ENCODE results near the gene CDK19. TPM values are rescaled to one million over a fixed set of nuclear protein-coding genes. Genes with fewer than 3 reads are reported as not detected.
"Not testable (repeated sequence)": the region's sequence is repeated elsewhere in the genome, so short reads cannot be mapped to it uniquely, and the experiment has no call there.

The CDK19 gene
- total and polyA plus RNA-seq, 10 of the 15 experiments (the other 5 are each of a cell fraction or from before 2014, with no cell fraction given) = 4.6 to 21.4 (median 12.4) TPM

GRCh38 chr6:110841266-110841665 lies 26.0 kb upstream of the CDK19 start (continued):
- TF ChIP-seq ZBTB33 (IDR thresholded peaks at IDR 0.05) (no peak), PAX5 (IDR thresholded peaks at IDR 0.05; ENCODE audit: borderline replicate concordance, low read depth, low read length) (no peak), KLF5 (IDR thresholded peaks at IDR 0.05; ENCODE audit: partially characterized antibody) (no peak), TAF1 (IDR thresholded peaks at IDR 0.05; ENCODE audit: borderline replicate concordance, low read depth, low read length) (no peak), LARP7 (IDR thresholded peaks at IDR 0.05) (no peak), MYB (IDR thresholded peaks at IDR 0.05; ENCODE audit: borderline replicate concordance, low read depth, low read length) (no peak)
- TF ChIP-seq, protein P1, sequence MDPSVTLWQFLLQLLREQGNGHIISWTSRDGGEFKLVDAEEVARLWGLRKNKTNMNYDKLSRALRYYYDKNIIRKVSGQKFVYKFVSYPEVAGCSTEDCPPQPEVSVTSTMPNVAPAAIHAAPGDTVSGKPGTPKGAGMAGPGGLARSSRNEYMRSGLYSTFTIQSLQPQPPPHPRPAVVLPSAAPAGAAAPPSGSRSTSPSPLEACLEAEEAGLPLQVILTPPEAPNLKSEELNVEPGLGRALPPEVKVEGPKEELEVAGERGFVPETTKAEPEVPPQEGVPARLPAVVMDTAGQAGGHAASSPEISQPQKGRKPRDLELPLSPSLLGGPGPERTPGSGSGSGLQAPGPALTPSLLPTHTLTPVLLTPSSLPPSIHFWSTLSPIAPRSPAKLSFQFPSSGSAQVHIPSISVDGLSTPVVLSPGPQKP (IDR thresholded peaks at IDR 0.05; ENCODE audit: low read depth, low read length) = no peak

DNA sequence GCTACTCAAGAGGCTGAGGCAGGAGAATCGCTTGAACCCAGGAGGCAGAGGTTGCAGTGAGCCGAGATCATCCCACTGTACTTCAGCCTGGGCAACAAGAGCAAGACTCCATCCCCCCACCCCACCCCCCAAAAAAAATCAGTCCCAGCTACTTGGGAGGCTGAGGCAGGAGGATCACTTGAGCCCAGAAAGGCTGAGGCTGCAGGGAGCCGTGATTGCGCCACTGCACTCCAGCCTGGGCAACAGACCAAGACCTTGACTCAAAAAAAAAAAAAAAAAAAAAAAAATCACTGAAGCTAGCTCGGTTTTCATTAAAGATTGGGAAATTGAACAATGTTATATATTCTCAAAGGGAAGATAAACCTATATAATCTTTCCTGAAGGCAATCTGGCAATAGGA lies 20.5 kb upstream of the CDK19 start:
- CTCF ChIA-PET = not testable (repeated sequence)

More for the DNA sequence above, 20.5 kb upstream of the CDK19 start:
- H3K27ac ChIP-seq (ENCODE audit: control insufficient read depth, insufficient read depth); H4K20me1 ChIP-seq (ENCODE audit: control insufficient read depth, insufficient read depth); ATAC-seq; H2AFZ ChIP-seq (ENCODE audit: control insufficient read depth, low read depth, low read length); H3K4me3 ChIP-seq; H3K9ac ChIP-seq (ENCODE audit: control insufficient read depth, insufficient read depth, low read length); intact Hi-C loops (cut with micrococcal nuclease; ENCODE audit: unreplicated experiment); H3K27me3 ChIP-seq (replicated peaks in 1 of 2; ENCODE audit: control insufficient read depth in 2 of 2, insufficient read depth in 2 of 2, low read length in 1 of 2); RAD21 ChIA-PET (ENCODE audit: unreplicated experiment); H3K4me2 ChIP-seq (ENCODE audit: control insufficient read depth, insufficient read depth); in situ Hi-C loops (cut with MboI); FAIRE-seq; DNase-seq (ENCODE audit: low read depth, low spot score); BruUV-seq (replicated peaks); H3K79me2 ChIP-seq (ENCODE audit: control insufficient read depth, insufficient read depth, low read length); H3K36me3 ChIP-seq (ENCODE audit: control insufficient read depth in 2 of 2, insufficient read depth in 2 of 2, low read length in 1 of 2); H3K9me3 ChIP-seq (replicated peaks; ENCODE audit: control insufficient read depth, insufficient read depth, low read length); H3K4me1 ChIP-seq (ENCODE audit: control insufficient read depth, insufficient read depth, low read length); SMC1A ChIA-PET (ENCODE audit: uncharacterized antibody, unreplicated experiment): not testable (repeated sequence)
- WGBS (ENCODE audit: insufficient coverage, insufficient replicate concordance, low lambda C conversion rate, missing lambda C conversion rate) = 80% methylated on average over 5 of the region's 5 CpGs
- POLR2A ChIA-PET = interaction anchor here (0.7 kb wide), 1 partner anchor 12 kb away, joined by 3 read pairs; no protein-coding TSS in a partner anchor

Measured in GM12878 (cell line).